Measurements from ENCODE around the gene PRKCA.

Gene PRKCA

DNA sequence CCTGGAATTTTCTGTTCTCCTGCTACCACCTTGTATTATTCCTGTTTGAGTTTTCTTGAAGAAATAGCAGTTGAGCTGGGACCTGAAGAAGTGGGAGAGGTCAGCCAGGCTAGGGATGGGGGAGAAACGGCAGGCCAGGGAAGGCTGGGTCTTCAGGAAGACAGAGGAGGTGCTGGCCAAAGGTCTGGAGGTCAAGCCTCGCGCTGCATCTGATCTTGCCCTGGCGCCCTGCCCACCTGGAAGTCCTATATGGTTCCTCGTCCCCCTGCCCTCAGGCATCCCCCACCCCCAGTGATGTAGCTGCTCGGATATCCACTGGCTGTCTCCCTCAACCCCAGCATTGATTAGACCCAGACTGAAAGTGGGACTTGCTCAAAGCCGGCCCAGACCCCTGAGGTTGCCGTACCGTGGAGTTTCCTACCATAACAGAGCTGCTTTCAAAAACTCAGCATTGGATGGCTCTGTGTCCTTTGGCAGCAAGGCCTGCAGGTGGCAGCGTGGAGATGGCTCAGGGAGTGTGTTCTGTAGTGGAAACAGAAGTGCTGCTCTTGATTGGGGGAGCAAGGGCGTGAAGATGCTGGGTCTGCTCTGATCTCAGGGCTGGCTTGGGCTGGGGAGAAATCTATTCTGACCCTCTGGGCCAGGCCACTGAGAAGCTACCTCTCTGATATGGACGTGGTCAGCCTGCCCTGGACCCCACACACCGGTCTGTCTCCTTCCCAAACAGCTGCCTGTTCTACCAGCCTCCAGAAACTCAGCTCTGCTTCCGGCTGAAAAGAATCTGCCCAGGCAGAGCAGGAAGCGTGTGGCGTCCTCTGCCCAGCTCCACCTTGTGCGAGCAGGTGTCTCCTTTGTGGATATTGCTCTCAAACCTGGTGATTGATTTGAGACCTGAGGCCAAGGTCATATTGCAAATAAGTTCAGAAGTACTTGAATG is 425.5 kb downstream of the PRKCA start:
- H3K4me3 ChIP-seq (ENCODE audit: low read length), result no peak overlapping the region
- peak; percentile 72 for TF ChIP-seq CTCF (conservative IDR thresholded peaks at IDR 0.05; ENCODE audit: low read length)
- peak; percentile 34 for DNase-seq (ENCODE audit: low read depth)

DNA sequence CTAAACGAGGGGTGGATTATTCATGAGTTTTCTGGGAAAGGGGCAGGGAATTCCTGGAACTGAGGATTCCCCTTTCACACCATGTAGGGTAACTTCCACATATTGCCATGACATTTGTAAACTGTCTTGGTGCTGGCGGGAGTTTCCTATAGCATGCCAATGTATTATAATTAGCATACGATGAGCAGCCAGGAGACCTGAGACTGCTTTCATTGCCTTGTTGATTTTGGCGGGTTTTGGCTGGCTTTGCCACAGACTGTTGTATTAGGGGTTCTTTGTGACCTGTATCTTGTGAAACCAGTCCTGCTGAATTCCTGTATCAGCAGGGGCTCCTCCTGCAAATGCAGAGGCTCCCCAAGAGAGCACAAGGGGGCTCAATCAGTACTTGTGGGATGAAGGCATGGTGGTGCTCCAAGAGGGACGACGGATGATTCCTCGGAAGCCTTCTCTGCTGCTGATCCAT is 428.1 kb downstream of the PRKCA start:
- no peak for DNase-seq (ENCODE audit: low read depth)
- no peak for TF ChIP-seq CTCF (conservative IDR thresholded peaks at IDR 0.05; ENCODE audit: low read length)
- H3K4me3 ChIP-seq (ENCODE audit: low read length), result no peak overlapping the region

GRCh38 chr17:66733759-66734158 is 431.3 kb downstream of the PRKCA start:
- no peak for DNase-seq (ENCODE audit: low read depth)
- TF ChIP-seq CTCF (conservative IDR thresholded peaks at IDR 0.05; ENCODE audit: low read length), result no peak

GRCh38 chr17:66734186-66734943 is 432.0 kb downstream of the PRKCA start:
- DNase-seq (ENCODE audit: low read depth), result no peak
- no peak for TF ChIP-seq CTCF (conservative IDR thresholded peaks at IDR 0.05; ENCODE audit: low read length)

More at GRCh38 chr17:66733759-66734158, 431.3 kb downstream of the PRKCA start:
- no peak overlapping the region for H3K4me3 ChIP-seq (ENCODE audit: low read length)

DNA sequence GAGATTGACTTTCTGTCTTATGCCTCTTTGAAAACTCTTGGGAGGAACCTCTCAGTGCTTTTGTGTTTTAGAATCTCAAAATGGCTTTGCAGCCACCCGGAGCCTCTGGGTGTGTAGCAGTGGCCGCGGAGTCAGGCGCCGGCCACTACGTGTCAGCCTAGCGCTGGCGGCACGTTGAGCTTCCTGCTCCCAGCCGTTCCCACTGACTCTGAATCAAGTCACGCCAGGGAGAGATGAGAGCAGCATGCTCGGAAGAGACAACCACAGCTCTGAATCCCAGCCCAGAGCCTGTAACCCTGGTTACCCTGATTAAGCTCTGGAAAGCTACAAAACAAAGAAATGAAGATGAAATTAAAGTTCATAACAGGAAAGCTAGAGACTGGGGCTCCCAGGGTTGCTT is 435.1 kb downstream of the PRKCA start:
- DNase-seq (ENCODE audit: low read depth), result peak; percentile 73
- H3K4me3 ChIP-seq (ENCODE audit: low read length), result no peak overlapping the region
- TF ChIP-seq CTCF (conservative IDR thresholded peaks at IDR 0.05; ENCODE audit: low read length), result peak; percentile 29

More at GRCh38 chr17:66734186-66734943, 432.0 kb downstream of the PRKCA start:
- no peak overlapping the region for H3K4me3 ChIP-seq (ENCODE audit: low read length)

GRCh38 chr17:66738301-66738700 is 435.9 kb downstream of the PRKCA start:
- TF ChIP-seq CTCF (conservative IDR thresholded peaks at IDR 0.05; ENCODE audit: low read length), result no peak
- H3K4me3 ChIP-seq (ENCODE audit: low read length), result no peak overlapping the region
- no peak for DNase-seq (ENCODE audit: low read depth)
